Fibroblast of skin of back (primary cell): ENCODE data around the gene CCAR1.
"Not testable (repeated sequence)": the region's sequence is repeated elsewhere in the genome, so short reads cannot be mapped to it uniquely, and the experiment has no call there.

ENCODE experiments used
- DNase-seq: peaks from one replicate; pipeline ENCODE4 v3.0.0-alpha.2; 2013

The CCAR1 gene

DNA sequence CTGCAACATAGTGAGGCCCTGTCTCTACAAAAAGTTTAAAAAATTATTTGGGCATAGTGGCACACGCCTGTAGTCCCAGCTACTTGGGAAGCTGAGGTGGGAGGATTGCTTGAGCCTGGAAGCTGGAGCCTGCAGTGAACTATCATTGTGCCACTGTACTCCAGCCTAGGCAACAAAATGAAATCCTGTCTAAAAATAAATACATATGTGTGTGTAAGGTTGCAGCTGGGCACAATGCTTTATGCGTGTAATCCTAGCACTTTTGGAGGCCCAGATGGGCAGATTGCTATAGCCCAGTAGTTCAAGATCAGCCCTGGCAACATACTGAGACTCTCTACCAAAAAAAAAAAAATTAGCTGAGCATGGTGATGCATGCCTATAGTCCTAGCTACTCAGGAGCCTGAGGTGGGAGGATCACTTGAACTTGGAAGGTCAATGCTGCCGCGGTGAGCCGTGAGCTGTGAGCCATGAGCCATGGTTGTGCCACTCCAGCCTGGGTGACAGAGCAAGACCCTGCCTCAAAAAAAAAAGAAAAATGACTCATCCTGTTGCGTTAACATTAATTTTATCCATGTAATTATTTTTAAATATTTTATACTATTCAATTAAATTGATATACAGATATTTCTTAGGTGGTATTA lies 38.3 kb downstream of the CCAR1 start:
- no peak for DNase-seq

DNA sequence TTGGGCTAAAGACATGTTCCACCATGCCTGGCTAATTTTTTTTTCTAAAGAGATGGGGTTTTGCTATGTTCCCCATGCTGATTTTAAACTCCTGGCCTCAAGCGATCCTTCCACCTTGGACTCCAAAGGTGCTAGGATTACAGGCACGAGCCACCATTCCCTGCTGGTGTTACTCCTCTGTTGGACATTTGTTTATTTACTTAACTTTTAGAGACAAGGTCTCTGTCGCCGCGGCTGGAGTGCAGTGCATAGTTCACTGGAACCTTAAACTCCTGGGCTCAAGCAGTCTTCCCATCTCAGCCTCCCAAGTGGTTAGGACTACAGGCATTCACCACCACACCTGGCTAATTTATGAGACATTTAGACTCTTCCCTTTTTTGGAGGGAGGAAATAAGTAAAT lies 38.9 kb downstream of the CCAR1 start:
- no peak for DNase-seq

DNA sequence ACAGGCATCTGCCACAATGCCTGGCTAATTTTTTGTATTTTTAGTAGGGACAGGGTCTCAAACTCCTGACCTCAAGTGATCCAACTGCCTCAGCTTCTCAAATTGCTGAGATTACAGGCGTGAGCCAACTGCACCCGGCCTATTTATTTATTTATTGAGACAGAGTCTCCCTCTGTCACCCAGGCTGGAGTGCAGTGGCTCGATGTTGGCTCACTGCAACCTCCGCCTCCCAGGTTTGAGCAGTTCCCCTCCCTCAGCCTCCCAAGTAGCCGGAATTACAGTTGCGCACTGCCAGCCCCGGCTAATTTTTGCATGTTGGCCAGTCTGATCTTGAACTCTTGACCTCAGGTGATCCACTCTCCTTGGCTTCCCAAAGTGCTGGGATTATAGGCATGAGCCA lies 46.4 kb downstream of the CCAR1 start:
- DNase-seq, result not testable (repeated sequence)

DNA sequence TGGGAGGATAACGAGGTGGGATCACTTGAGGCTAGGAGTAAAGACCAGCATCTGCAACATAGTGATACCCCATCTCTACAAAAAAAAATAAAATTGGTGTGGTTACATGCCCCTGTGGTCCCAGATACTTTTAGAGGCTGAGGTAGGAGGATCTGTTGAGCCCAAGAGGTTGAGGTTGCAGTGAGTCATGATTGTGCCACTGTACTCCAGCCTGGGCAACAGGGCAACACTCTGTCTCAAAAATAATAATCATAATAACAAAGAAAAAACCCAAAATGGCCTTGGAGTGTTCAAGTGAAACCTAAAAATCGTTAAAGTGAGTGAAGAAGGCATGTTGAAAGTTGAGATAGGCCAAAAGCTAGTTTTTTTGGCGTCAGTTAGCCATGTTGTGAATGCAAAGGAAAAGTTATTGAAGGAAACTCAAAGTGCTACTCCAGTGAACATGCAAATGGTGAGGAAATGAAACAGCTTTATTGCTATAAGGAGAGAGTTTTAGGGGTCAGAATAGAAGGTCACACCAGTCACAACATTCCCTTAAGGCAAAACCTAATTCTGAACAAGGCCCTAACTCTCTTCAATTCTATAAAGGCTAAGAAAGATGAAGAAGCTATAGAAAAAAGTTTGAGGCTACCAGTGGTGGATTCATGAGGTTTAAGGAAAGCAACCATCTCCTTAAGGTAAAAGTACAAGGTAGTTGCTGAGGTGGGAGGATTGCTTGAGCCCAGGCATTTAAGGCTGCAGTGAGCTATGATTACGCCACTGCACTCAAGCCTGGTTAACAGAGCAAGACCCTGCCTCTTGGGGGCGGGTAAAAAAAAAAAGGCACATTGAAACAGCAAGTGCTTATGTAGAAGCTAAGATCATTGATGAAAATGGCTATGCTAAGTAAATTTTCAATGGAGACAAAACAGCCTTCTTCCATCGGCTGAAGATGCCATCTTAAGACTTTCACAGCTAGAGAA lies 60.9 kb downstream of the CCAR1 start:
- no peak for DNase-seq

DNA sequence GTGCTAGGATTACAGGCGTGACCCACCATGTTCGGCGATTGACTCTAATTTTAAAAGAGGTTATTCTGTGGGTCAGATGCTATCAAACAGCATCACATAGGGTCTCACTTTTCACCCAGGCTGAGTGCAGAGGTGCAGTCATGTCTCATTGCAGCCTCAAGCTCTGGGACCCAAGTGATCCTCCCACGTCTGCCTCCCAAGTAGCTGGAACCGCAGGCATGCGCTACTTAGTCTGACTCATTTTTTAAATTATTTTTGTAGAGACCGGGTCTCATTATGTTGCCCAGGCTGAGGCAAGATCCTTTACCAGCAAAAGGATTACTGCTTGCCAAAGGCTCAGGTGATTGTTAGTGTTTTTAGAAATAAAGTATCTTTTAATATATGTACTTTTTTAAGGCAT lies 63.4 kb downstream of the CCAR1 start:
- DNase-seq, result peak; percentile 4

DNA sequence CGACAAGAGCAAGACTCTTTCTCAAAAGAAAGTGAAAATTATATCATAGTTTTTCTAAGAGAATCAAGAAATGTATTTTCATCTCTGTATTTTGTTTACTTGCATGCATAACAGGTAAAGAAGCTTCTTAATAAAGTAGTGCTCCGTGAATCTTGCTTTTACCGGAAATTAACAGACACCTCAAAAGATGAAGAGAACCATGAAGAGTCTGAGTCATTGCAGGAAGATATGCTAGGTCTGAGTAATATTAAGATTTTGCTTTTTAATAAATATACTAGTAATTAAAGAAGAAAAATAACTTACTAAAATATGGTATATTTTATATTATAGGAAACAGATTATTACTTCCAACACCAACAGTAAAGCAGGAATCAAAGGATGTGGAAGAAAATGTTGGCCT lies 66.8 kb downstream of the CCAR1 start:
- no peak for DNase-seq

DNA sequence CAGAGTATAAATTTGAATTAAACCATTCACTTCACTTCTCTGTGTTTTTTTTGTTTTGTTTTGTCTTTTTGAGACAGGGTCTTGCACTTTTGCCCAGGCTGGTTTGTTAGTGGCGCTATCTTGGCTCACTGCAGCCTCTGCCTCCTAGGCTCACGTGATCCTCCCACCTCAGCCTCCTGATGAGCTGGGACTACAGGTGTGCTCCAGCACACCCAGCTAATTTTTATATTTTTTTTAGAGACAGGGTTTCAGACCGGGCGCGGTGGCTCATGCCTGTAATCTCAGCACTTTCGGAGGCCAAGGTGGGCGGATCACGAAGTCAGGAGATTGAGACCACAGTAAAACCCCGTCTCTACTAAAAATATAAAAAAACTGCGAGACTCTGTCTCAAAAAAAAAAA lies 69.4 kb downstream of the CCAR1 start:
- DNase-seq, result no peak

DNA sequence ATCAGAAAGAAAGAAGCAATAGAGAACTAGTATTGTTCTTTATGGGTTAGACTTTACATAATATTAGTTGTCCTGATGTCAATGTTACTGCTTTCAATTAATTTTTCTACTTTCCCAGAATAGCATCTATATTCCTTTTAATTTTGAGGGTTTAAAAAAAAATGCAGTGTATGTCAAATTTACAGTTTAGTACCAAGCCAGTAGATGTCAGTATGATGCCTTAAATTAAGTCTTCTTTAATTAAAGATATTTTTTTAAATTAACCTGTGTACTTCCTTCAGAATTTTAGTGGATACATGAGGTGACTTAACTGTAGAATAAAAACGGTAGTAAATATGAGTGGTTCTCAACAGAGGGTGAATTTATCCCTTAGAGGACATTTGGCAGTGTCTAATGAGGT lies 71.1 kb downstream of the CCAR1 start:
- no peak for DNase-seq

DNA sequence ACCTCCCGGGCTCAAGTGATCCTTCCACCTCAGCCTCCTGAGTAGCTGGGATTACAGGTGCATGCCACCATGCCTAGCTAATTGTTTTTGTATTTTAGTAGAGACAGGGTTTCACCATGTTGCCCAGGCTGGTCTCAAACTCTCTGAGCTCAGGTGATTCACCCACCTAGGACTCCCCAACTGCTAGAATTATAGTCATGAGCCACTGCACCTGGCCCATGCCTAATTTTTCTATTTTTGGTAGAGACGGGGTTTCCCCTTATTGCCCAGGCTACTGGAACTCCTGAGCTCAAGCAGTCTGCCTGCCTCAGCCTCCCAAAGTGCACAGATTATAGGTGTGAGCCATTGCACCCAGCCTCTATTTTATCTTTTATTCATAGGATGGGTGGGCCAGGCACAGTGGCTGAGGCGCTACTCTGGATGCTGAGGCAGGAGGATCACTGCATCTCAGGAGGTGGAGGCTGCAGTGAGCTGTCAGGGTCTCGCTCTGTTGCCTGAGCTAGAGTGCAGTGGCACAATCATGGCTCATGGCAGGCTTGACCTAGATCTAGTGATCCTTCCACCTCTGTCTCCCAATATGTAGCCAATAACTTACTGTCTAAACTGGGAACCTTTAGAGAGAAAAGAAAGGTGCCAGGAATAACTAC lies 75.0 kb downstream of the CCAR1 start:
- DNase-seq, result no peak

DNA sequence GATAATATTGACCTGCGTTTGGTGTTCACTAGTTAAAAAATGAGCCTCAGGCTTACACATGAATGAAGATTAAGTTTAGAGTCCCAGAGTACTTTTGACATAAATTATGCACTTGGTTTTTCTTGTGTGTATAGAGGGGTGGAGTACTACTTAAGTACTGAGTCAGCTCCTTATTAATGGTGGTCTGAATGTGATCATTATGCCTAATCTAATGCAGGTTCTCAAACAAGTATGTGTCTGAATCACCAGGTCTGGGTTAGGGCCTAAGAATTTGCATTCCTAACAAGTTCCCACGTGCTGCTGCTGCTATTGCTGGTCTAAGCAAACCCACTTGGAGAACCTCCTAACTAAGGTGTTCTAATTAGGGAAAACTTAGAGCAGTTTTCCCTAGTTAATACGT lies 75.6 kb downstream of the CCAR1 start:
- DNase-seq, result peak; percentile 25

DNA sequence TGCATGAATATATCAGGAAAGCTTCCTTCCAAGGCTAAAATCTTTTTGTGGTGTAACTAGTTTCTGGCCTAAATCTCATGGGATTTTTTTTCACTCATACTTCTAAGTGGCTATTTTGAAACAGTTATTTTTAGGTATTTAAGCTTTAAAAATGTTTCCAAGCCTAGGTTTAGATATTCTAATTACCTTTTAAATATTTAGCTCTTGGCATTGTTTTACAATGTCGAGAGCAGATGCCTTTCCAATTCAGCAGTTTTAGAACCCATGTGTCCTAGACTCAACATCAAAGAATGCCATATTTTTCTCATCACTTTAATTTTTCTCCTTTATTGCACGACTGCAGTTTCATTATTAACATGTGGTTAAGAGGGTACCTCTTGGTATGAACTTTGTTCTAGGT lies 79.2 kb downstream of the CCAR1 start:
- DNase-seq, result no peak

DNA sequence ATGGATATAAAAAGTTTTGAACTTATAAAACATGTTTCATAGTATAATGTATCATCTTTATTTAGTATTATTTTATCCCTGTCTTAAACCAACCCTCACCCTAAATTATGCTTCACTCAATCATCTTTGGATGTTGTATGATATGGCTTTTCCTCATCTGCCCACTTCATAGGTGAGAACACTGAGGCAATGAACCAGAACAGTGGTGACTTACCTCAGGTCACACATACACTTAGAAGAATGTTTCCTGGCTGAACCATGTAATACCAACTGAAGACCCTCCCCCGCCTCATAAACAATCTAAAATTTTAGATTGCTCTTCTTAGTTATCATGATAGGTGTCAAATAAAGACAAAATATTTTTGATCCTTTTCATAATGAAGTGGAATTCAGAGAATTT lies 83.7 kb downstream of the CCAR1 start:
- no peak for DNase-seq

DNA sequence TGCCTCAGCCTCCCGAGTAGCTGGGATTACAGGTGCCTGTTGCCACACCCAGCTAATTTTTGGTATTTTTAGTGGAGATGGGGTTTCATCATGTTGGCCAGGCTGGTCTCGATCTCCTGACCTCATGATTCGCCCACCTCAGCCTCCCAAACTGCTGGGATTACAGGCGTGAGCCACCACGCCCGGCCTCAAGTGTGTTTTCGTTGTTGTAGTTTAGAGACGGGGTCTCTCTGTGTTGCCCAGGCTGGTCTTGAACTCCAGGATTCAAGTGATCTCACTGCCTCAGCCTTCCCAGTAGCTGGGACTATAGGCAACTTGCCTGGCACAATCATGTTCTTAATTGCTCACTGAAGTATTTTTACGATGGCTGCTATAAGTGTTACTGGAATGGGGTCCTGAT lies 89.8 kb downstream of the CCAR1 start:
- not testable (repeated sequence) for DNase-seq

DNA sequence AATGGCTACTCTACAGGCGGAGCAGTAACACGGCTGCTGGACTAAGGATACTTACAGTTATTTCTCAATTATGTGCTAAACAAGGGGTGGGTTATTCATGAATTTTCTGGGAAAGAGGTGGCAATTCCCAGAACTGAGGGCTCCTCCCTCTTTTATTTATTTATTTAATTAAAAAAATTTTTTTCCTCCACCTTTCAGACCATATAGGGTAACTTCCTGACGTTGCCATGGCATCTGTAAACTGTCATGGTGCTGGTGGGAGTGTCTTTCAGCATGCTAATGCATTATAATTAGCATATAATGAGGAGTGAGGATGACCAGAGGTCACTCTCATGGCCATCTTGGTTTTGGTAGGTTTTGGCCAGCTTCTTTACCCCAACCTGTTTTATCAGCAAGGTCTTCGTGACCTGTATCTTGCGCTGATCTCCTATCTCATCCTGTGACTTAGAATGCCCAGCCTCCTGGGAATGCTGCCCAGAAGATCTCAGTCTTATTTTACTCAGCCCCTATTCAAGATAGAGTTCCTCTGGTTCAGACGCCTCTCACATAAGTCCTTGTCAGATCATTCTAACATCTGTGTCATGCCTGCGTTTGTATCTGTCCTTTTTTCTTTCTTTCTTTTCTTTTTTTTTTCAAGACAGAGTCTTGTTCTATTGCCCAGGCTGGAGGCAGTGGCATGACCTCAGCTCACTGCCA lies 90.4 kb downstream of the CCAR1 start:
- no peak for DNase-seq

DNA sequence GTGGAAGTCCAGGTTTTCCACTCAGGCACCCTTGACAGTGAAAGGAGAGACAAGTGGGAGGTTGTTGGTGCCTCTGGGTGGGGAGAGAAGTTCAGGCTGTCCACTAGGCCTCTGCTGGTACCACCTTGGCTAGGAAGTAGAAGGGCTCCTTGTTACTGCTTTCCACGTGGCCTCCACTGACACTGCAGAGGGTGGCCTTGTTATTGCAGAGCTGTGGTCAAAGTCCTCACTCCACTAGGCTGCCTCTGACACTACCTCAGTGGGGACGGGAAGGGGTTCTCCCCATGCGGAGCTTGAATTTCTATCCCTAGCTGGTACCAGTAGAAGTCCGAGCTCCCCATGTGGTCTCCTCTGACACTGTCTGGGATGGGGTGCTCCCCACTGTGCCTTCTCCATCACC lies 91.4 kb downstream of the CCAR1 start:
- no peak for DNase-seq

DNA sequence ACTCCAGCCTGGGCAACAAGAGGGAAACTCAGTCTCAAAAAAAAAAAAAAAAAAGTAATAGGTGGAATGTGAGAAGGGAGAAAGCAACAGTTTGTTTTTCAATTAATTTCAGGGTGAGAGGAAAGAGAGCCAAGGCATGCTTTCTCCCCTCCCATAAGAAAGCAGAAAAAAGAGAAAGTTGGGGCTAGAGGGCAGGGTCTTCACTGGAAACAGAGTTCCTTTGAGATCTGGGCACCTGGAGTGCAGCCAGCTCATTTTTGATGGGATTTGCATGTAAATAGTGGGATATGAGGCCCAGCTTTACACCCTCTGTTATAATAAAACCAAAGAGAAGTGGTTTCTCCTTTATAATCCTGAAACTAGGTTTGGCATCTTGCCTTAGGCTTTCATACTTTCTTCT lies 92.5 kb downstream of the CCAR1 start:
- DNase-seq, result no peak

DNA sequence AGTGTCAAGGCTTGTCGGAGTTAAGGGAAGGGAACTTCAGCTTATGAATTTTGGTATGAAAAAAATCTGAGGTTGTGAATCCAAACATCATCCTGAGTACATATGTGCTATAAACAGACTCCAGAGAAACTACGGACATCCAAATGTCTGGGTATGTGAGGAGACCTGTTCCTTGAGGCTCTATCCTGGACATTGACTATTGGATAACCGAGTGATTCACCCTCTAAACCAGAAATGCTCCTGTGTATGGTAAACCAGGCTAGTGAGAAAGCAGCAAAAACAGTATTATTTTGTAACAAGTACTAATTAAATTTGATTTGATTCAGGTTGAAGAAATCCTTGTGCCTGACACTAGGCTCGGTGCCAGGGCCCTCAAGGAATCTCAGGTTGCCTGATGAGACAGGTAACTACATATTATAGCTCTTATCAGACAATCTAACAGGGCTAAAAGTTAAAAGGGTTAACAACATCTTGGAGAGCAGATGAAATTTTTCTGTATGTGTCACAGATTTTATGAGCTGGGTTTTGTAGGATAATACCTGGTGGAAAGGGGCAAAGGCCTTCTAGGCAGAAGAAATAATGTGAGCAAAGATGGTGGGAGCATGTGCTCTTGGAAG lies 95.9 kb downstream of the CCAR1 start:
- DNase-seq, result no peak

DNA sequence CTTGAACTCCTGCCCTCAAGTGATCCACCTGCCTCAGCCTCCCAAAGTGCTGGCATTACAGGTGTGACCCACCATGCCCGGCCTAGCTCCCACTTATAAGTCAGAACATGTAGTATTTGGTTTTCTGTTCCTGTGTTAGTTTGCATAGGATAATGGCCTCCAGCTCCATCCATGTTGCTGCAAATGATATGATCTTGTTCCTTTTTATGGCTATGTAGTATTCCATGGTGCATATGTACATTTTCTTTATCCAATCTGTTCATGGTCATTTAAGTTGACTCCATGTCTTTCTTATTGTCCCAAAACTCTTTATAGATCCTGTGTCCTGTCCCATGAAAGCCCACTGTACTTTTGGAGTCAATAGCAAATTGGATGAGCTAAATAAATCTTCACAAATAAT lies 99.3 kb downstream of the CCAR1 start:
- DNase-seq, result not testable (repeated sequence)

DNA sequence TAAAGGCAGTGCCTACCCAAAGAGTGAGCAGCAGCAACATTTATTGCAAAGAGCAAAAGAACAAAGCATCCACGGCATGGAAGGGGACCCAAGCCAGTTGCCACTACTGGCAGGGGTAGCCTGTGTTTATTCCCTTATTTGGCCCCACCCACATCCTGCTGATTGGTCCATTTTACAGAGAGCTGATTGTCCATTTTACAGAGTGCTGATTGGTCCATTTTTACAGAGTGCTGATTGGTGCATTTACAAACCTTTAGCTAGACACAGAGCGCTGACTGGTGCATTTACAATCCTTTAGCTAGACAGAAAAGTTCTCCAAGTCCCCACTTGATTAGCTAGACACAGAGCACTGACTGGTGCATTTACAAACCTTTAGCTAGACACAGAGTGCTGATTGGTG lies 101.6 kb downstream of the CCAR1 start:
- DNase-seq, result not testable (repeated sequence)

DNA sequence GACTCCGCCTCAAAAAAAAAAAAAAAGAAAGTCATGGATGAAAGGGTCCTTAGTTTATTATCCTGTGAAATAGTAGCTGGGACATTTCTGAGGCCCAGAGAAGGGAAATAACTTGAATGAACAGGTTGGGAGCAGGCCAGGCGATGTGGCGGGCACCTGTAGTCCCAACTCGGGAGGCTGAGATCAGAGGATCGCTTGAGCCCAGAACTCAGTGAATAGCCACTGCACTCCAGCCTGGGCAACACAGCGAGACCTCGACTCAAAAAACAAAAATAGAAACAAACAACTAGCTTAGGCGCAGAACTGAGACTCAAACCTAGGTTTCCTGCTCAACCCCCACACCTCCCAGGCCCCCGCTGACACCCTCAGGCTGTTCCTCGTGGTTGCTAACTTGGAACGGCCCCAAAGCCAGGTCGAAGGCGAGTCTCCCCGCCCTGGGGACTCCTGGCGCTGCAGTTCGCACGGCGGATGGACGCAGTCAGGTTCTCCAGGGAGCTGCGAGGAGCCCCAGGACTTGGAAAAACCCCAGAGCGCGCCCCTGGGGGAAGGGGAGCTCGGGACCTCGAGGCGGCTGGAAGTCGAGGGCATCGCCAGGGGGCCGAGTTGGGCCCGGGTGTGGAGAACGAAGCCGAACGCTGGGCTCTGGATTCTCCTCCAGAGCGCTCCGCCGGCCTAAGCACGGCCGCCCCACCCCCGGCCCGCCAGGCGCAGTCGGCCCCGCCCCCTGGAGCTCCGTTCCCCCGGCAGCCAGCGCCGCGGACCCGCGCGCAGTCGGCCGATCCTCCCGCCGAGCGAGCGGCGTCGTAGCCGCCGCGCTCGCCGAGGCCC lies 105.9 kb downstream of the CCAR1 start, which contains the start of gene STOX1:
STOX1 (plus strand) TSS at position 768 of the 828 bp plus-strand sequence. CDS start 93 bp downstream, outside the sequence.
- DNase-seq, result peak; percentile 63

DNA sequence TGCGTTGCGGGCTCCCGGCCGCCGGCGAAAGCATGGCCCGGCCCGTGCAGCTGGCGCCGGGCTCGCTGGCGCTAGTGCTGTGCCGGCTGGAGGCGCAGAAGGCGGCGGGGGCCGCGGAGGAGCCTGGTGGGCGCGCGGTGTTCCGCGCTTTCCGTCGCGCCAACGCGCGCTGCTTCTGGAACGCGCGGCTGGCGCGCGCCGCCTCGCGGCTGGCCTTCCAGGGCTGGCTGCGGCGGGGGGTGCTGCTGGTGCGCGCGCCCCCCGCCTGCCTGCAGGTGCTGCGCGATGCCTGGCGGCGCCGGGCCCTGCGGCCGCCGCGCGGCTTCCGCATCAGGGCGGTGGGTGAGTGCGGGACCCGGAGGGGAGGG lies 106.5 kb downstream of the CCAR1 start:
- DNase-seq, result not testable (repeated sequence)
